ENCODE results near the gene RNF17. TPM values are rescaled to one million over a fixed set of nuclear protein-coding genes. Genes with fewer than 3 reads are reported as not detected.

Gene RNF17
- total RNA-seq, result not detected in 2 replicates

GRCh38 chr13:24763596-24764275 is at the start of gene RNF17:
RNF17 (plus strand) TSS chr13:24764169; CDS start chr13:24764204, 35 bp downstream.

Other genes with a start within 250 kb of the RNF17 start
- not detected in 2 replicates for gene ATP12A, start 83.8 kb upstream of the RNF17 start, total RNA-seq